ENCODE data around the gene SH3BP1.

SH3BP1 gene

GRCh38 chr22:37634417-37634924 is 5.0 kb upstream of the SH3BP1 start:
- Mint-ChIP-seq H3K4me1 (peaks cover 73% of the 10 kb centered on the region), H3K27me3 (ENCODE audit: low read depth, poor library complexity) (no peaks in the 10 kb centered on the region), H3K36me3 (ENCODE audit: low read depth) (no peaks in the 10 kb centered on the region), H3K9me3 (no peaks in the 10 kb centered on the region), H3K4me3 (peak overlapping the region; percentile 54), H3K27ac (peak overlapping the region; percentile 96)
- no peak for TF ChIP-seq CTCF (IDR thresholded peaks at IDR 0.05)
- peak; percentile 22 for DNase-seq

GRCh38 chr22:37635157-37635556 is 4.3 kb upstream of the SH3BP1 start:
- no peaks in the 10 kb centered on the region for H3K27me3 Mint-ChIP-seq (ENCODE audit: low read depth, poor library complexity)
- H3K9me3 Mint-ChIP-seq: no peaks in the 10 kb centered on the region
- no peak for TF ChIP-seq CTCF (IDR thresholded peaks at IDR 0.05)
- H3K36me3 Mint-ChIP-seq (ENCODE audit: low read depth): no peaks in the 10 kb centered on the region
- H3K4me1 Mint-ChIP-seq: peaks cover 76% of the 10 kb centered on the region
- H3K4me3 Mint-ChIP-seq: no peak overlapping the region
- peak overlapping the region; percentile 96 for H3K27ac Mint-ChIP-seq
- DNase-seq: no peak

GRCh38 chr22:37636186-37636948 is 3.1 kb upstream of the SH3BP1 start:
- H3K4me3 Mint-ChIP-seq: peak overlapping the region; percentile 67
- no peak for TF ChIP-seq CTCF (IDR thresholded peaks at IDR 0.05)
- DNase-seq: no peak
- peaks cover 78% of the 10 kb centered on the region for H3K4me1 Mint-ChIP-seq
- H3K27me3 Mint-ChIP-seq (ENCODE audit: low read depth, poor library complexity): no peaks in the 10 kb centered on the region
- H3K27ac Mint-ChIP-seq: peak overlapping the region; percentile 93
- H3K9me3 Mint-ChIP-seq: no peaks in the 10 kb centered on the region
- no peaks in the 10 kb centered on the region for H3K36me3 Mint-ChIP-seq (ENCODE audit: low read depth)

GRCh38 chr22:37636949-37637273 is 2.6 kb upstream of the SH3BP1 start:
- no peak for DNase-seq
- Mint-ChIP-seq H3K9me3 (no peaks in the 10 kb centered on the region), H3K27me3 (ENCODE audit: low read depth, poor library complexity) (no peaks in the 10 kb centered on the region), H3K4me3 (no peak overlapping the region), H3K36me3 (ENCODE audit: low read depth) (no peaks in the 10 kb centered on the region), H3K4me1 (peaks cover 73% of the 10 kb centered on the region), H3K27ac (peak overlapping the region; percentile 93)
- TF ChIP-seq CTCF (IDR thresholded peaks at IDR 0.05): no peak

GRCh38 chr22:37638391-37639069 is 939 bp upstream of the SH3BP1 start:
- peaks cover 3% of the 10 kb centered on the region for H3K36me3 Mint-ChIP-seq (ENCODE audit: low read depth)
- no peaks in the 10 kb centered on the region for H3K9me3 Mint-ChIP-seq
- H3K27me3 Mint-ChIP-seq (ENCODE audit: low read depth, poor library complexity): no peaks in the 10 kb centered on the region
- H3K4me1 Mint-ChIP-seq: peaks cover 68% of the 10 kb centered on the region
- H3K27ac Mint-ChIP-seq: peak overlapping the region; percentile 41
- peak overlapping the region; percentile 85 for H3K4me3 Mint-ChIP-seq
- DNase-seq: no peak
- no peak for TF ChIP-seq CTCF (IDR thresholded peaks at IDR 0.05)
